ENCODE data around the gene IKZF1. TPM values are rescaled to one million over a fixed set of nuclear protein-coding genes. Genes with fewer than 3 reads are reported as not detected.

IKZF1 gene
- total and polyA plus RNA-seq, 9 of the 15 experiments (the other 6 are each of a cell fraction or from before 2014, with no cell fraction given), result 12.6 to 85.3 (median 44.7) TPM

GRCh38 chr7:50349399-50349798, 44.9 kb downstream of the IKZF1 start:
- H3K27me3 ChIP-seq (ENCODE audit: control insufficient read depth in 2 of 2, insufficient read depth in 2 of 2, low read length in 2 of 2), result no peaks in the 10 kb centered on the region
- intact Hi-C loops (cut with micrococcal nuclease), result loop anchor here (1.0 kb wide), 1 partner anchor 9 kb away; no protein-coding TSS in a partner anchor
- no peaks in the 10 kb centered on the region for H3K9me1 ChIP-seq (ENCODE audit: control insufficient read depth, insufficient read depth, low read length)
- 96% methylated on average over 6 of the region's 6 CpGs for WGBS (ENCODE audit: insufficient coverage, low coverage, missing lambda C conversion rate)
- H3K79me2 ChIP-seq (ENCODE audit: control insufficient read depth, insufficient read depth, low read length), result peaks cover 69% of the 10 kb centered on the region
- peaks cover 75% of the 10 kb centered on the region for H3K36me3 ChIP-seq (ENCODE audit: control insufficient read depth, insufficient read depth, low read length)
- no peak for ATAC-seq
- H3K4me1 ChIP-seq (replicated peaks in 1 of 2; ENCODE audit: control insufficient read depth in 2 of 2, insufficient read depth in 2 of 2, low read length in 2 of 2), result peaks cover 15 to 49% of the 10 kb centered on the region in 2 experiments
- no peak for TF ChIP-seq ZNF133 (CRISPR knock-in tag; IDR thresholded peaks at IDR 0.05)
- no peak for TF ChIP-seq SREBF1 (IDR thresholded peaks at IDR 0.05; ENCODE audit: borderline replicate concordance, low read depth, low read length)
- no peak for TF ChIP-seq KHSRP (IDR thresholded peaks at IDR 0.05)
- TF ChIP-seq CCNT2 (IDR thresholded peaks at IDR 0.05; ENCODE audit: borderline replicate concordance, extremely low read depth, insufficient read length, low read depth, low read length), result no peak
- TF ChIP-seq THRA (IDR thresholded peaks at IDR 0.05), result no peak
- TF ChIP-seq RFX7 (CRISPR knock-in tag; IDR thresholded peaks at IDR 0.05), result no peak
- TF ChIP-seq ARID2 (IDR thresholded peaks at IDR 0.05), result no peak
- H4K20me1 ChIP-seq (replicated peaks; ENCODE audit: control insufficient read depth, insufficient read depth, low read length), result no peaks in the 10 kb centered on the region
- ChIA-PET CTCF (ENCODE audit: low intra/inter-chr PET ratio) (no interaction called here), POLR2A (interaction anchor here (1.7 to 1.9 kb wide), 2 partner anchors 10 to 13 kb away, joined by 5 to 7 read pairs; no protein-coding TSS in a partner anchor)
- H2AFZ ChIP-seq (ENCODE audit: low read depth, low read length), result no peak overlapping the region
- BruUV-seq (replicated peaks), result no TSS peak
- in situ Hi-C loops (cut with MboI), result no loop called here
- no peak overlapping the region for H3K27ac ChIP-seq (ENCODE audit: extremely low read depth, low read depth, low read length)
- H3K9me3 ChIP-seq (replicated peaks; ENCODE audit: control insufficient read depth, insufficient read depth, low read depth, low read length), result no peaks in the 10 kb centered on the region
- DNase-seq (ENCODE audit: extremely low read depth in 1 of 4, low spot score in 3 of 4), result no peak
- no peak for FAIRE-seq
- H3K4me3 ChIP-seq, result no peak overlapping the region
- H3K4me2 ChIP-seq (ENCODE audit: insufficient read depth, low read length), result no peak overlapping the region
- no peak overlapping the region for H3K9ac ChIP-seq (ENCODE audit: insufficient read depth in 1 of 2, low read depth in 2 of 2, low read length in 2 of 2)
